GM19099 (cell line): ENCODE data around the gene MPV17L2.

Source experiments
- POLR2A ChIP-seq: IDR thresholded peaks from 3 replicates; pipeline ENCODE4 v1.6.1; 2011; ENCODE audit warnings: low read depth; ENCODE audit not compliant: insufficient read length; ENCODE audit errors: extremely low read depth

Gene MPV17L2

DNA sequence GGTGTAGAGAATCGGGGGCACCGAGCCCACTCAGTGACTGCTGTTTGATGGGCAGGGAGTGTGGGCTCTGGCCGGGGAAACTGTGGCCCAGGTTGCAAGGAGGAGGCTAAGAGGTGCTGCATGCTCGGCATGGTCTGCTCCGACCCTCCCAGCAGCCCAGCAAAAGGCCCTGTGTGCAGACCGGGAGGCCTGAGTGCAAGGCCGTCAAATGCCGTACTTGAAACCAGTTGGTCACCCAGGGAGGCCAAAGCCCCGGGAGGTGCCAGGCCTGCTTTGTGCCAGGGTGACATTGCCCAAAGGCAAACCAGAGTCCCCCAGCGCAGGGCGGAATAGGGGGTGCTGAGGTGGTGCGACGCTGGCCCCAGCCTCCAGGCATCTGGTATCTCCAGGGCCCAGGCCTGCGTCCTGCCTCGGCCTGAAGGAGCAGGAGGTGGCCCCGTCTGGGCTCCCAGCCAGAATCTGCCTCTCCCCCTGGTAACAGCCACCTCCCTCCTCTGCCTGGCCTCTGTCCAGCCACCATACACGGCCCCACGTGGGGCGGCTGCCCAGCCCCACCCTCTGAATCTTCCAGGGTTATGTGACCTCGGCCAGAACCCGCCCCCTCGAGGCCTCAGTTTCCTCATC lies 36.1 kb upstream of the MPV17L2 start:
- no peak for TF ChIP-seq POLR2A

DNA sequence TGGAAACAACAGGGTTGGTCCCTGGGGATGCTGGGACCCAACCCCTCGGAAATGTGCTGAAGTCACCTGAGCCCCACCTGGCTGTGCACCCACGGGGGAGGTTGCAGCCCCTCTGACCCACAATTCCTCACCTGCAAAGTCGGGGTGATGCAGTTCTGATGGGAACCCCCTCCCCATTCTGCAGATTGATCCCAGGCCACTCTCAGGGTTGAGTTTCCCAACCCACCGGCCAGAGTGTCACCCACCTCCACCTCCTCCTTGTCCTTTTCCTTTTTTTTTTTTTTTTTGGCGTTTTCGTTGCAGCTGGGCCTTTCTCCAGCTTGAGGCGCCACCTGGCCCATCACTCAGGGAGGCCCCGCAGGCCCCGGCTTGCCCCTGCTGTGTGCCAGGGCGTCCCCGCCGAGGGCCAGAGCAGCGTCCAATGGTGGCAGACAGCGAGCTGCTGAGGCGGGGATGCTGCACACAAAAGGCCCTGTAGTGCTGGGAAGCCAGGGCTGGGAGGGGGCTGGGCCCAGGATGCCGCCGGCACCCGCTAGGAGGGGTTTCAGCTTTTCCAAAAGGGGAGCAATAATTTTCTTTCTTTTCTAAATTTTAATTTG lies 35.5 kb upstream of the MPV17L2 start:
- no peak for TF ChIP-seq POLR2A

DNA sequence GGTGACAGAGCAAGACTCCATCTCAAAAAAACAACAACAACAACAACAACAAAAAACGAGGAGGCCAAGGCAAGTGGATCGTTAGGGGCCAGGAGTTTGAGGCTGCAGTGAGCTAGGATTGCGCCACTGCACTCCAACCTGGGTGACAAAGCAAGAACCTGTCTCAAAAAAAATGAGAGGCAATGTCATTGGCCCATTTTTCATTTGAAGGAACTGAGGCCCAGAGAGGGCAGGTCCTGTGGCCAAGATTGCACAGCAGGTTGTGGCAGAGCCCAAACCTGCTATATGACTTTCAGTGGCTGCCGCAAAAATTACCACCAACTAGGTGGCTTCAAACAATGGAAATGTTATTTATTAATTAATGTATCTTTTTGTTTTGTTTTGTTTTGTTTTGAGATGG lies 34.6 kb upstream of the MPV17L2 start:
- no peak for TF ChIP-seq POLR2A

DNA sequence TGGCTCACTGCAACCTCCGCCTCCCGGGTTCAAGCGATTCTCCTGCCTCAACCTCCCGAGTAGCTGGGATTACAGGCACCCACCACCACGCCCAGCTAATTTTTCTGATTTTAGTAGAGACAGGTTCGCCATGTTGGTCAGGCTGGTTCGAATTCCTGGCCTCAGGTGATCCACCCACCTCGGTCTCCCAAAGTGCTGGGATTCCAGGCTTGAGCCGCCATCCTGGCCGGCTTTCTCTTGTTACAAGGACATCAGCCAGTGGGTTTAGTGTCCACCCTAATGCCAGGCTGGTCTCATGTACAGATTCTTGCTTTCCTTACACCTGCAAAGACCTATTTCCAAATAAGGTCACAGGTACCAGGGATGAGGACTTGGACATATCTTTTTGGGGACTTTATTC lies 33.2 kb upstream of the MPV17L2 start:
- TF ChIP-seq POLR2A = no peak

DNA sequence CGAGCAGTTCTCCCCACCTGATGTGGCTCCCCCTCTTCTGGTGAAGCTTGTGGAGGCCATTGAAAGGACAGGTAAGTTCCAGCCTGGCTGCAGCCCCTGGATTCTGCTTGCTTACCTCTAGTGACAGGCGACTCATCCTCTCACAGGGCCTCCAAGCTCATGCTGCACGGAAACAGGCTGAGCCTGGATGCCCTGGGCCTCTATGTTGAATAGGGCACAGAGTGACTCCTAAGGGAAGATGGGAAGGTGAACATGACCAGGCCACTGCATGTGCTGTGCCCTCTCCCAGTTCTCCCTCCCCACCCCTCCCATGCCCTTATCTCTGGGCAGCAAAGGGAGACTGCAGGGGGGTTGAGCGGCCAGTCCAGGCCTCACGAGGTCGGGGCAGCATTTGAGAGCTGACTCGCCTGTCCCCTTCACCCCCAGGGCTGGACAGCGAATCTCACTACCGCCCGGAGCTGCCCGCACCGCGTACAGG lies 32.5 kb upstream of the MPV17L2 start:
- TF ChIP-seq POLR2A = no peak

DNA sequence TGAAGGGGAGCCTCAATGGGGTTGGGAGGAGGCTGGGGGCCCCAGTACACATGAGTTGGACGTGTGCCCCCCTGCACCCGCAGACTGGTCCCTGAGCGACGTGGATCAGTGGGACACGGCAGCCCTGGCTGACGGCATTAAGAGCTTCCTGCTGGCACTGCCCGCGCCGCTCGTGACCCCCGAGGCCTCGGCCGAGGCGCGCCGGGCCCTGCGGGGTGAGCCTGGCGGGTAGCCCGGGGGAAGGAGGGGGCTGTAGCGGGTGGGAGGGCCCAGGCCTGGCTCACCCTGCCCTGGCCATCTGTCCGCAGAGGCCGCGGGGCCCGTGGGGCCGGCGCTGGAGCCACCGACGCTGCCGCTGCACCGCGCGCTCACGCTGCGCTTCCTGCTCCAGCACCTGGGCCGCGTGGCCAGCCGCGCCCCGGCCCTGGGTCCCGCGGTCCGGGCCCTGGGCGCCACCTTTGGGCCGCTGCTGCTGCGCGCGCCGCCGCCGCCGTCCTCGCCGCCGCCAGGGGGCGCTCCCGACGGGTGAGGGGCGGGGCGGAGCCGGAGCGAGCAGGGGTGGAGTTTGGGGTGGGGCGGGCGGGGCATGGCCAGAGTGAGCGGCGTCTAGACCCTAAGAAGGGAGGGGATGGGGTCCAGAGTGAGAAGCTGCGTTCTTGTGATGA lies 31.9 kb upstream of the MPV17L2 start:
- TF ChIP-seq POLR2A = peak; percentile 72

DNA sequence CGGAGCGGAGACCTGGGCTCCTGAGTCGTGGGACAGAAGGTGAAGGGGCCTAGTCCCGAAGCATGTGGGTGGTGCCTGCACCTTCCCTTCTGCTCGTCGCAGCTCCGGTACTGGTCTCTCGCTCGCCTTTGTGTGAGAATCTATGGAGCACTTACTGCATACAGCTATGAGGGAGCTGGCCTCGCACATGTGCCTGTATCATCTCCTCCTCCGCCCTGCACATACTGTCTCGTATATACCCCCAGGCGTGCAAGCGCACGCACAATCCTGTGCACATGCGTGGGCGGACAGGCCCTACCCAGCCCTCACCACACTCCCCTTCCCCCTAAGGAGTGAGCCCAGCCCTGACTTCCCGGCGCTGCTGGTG lies 31.4 kb upstream of the MPV17L2 start:
- no peak for TF ChIP-seq POLR2A

DNA sequence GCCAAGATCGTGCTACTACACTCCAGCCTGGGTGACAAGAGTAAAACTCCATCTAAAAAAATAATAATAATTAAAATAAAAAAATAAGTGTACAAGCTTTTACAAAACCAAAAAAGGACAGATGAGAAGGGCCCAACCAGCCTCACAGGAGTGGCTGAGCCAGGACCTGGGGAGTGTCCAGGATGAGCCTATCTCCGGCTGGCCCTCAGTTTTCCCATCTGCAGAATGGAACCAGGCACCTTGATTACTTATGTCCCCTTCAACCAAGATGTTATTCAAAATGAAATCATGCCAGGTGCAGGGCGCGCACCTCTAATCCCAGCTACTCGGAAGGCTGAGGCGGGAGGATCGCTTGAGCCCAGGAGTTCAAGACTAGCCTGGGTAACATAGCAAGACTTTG lies 28.9 kb upstream of the MPV17L2 start:
- no peak for TF ChIP-seq POLR2A

DNA sequence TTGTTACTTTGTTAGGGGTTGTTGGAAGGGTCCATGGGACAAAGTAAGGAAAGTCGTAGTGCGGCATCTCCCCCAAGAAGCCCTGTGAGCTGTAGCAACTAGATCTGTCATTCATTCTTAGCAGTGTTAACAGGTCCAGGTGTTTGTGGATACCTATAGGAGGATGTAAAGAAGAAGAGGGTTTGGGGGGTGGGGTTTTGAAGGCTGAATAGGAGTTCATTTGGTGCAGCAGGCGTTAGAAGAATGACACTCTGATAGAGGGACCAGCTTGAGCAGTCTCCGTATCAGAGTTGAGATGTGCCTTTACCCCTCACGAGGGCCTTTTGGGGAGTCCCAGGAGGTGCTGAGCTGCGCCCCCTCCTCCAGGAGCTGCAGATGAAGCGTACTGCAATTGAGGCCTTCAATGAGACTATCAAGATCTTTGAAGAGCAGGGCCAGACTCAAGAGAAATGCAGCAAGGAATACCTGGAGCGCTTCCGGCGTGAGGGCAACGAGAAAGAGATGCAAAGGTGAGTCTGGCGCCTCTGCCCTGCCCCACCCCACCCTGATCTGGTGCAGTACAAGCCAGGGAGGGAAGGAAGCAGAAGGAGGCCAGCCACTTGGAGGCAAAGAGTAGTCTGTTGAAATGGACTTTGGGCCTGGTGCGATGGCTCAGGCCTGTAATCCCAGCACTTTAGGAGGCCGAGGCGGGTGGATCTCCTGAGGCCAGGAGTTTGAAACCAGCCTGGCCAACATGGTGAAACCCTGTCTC lies 27.0 kb upstream of the MPV17L2 start:
- no peak for TF ChIP-seq POLR2A

DNA sequence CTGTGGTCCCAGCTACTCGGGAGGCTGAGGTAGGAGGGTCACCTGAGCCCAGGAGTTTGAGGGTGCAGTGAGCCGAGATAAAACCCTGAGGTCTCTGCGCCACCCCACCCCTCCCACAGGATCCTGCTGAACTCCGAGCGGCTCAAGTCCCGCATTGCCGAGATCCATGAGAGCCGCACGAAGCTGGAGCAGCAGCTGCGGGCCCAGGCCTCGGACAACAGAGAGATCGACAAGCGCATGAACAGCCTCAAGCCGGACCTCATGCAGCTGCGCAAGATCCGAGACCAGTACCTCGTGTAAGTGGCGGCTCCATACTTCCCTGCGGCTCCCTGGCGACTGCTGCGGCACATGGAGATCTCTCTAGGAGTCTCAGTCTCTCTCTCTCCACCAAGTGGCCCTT lies 26.0 kb upstream of the MPV17L2 start:
- no peak for TF ChIP-seq POLR2A

DNA sequence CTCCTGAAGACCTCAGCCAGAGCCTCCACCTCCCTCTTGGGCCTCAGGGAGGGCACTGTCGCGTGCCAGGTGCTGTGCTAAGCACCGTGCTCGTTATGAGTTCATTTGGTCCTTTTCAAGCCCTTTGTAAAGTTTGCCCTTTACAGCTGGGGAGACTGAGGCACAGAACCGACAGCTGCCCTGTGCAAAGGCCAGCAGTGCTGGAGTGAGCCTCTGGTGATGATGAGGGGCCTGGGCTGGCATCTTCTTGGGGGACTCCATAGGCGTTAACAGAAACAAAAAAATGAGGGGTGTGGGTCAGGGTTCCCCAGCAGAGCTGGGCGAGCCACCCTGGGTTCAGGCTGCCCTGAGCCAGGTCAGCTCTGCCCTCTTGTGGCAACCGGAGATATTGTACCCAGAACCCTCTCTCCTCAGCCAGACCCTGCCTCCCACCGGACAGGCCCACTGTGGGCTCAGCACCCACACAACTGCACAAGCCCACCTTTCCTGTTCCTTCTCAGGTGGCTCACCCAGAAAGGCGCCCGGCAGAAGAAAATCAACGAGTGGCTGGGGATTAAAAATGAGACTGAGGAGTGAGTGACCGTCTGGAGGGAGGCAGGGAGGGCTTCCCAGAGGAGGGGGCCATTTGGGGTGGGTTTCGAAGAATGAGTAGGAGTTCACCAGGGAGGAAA lies 24.9 kb upstream of the MPV17L2 start:
- TF ChIP-seq POLR2A = no peak

DNA sequence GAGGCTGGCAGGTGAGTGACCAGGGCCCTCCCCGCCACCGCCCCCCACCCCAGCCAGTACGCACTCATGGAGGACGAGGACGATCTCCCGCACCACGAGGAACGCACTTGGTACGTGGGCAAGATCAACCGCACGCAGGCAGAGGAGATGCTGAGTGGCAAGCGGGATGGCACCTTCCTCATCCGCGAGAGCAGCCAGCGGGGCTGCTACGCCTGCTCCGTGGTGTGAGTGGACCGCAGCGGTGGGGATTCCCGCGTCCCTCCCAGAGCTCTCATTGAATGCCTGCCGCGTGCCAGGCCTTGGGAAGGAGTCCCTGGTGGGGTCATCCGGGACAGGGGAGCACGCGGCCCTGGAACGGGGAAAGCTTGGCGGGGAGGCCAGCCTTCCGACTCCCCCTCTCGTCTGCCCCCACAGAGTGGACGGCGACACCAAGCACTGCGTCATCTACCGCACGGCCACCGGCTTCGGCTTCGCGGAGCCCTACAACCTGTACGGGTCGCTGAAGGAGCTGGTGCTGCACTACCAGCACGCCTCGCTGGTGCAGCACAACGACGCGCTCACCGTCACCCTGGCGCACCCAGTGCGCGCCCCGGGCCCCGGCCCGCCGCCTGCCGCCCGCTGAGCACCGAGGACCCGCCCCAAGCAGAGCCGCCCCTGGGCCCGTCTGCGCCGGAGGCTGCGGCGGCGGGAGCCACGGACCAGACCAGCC lies 24.2 kb upstream of the MPV17L2 start:
- TF ChIP-seq POLR2A = no peak

DNA sequence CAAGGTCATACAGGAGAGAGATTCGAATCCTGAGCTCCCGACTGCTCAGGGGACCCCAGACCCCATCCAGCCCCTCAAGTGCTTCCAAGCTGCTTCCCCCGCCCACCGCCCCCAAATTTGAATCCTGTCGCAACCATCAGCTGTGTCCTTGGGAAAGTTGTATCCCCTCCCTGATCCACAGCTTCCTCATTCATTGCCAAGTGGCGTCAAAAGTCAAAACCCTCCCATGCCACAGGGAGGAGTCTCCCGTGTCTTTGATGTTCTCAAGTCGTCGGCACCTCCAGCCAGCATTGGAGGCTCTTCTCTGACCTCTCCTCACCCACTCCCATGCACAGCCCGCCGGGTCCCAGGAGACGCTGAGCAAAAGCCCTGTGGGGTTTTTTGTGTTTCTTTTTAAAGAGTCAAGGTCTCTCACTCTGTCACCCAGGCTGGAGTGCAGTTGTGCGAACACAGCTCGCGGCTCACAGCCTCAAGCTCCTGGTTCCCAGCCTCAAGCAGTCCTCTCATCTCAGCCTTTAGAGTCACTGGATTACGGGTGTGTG lies 22.2 kb upstream of the MPV17L2 start:
- no peak for TF ChIP-seq POLR2A

DNA sequence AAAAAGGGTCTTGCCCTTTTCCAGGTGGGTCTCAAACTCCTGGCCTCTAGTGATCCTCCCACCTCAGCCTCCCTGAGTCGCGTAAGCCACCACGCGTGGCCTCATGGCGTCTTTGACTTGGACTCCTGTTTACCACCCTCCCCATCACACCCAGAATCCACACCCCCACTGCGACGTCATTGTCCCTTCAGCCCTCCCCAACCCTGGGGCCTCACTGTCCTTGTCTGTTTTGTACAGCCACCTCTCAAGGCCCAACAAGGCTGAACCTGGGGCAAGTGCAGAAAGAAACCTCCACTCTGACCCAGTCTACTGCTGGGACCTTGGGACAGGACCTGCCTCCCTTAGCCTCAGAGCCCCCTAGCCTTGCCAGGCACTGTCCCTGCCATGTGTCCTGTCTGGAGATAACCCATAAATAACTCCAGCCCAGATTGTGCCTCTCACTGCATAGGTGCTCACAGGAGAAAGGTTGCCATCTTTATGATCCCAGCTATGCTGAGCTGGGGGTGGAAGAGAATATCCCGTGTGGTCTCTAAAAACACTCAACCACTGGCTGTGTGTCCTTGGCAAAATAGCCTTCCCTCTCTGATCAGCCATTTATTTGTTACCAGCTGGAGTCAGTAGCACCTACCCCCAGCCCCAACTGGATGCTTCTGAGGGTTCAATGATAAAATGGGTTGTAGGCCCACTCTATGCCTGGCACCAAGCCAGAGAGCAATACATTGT lies 21.3 kb upstream of the MPV17L2 start:
- TF ChIP-seq POLR2A = no peak
